Breast epithelium (tissue), 3 donors: ENCODE results near the gene LIPE.

Experiments
- POLR2A ChIP-seq: fragments of 450-650 bp; IDR thresholded peaks from one replicate; pipeline ENCODE4 v1.6.1; 2016; ENCODE audit warnings: antibody characterized with exemption, mild to moderate bottlenecking, moderate library complexity
- POLR2AphosphoS5 ChIP-seq, 3 donors: sonication (generic); formaldehyde crosslinking; IDR thresholded peaks; one replicate each; pipeline ENCODE4 v1.6.1; 2017; ENCODE audit warnings: antibody characterized with exemption in 3 of 3
- TF ChIP-seq, protein P1 (sequence below), 3 donors: fragments of 450-650 bp; IDR thresholded peaks; one replicate each; pipeline ENCODE4 v1.5.1; 2016 to 2017; ENCODE audit warnings: antibody characterized with exemption in 3 of 3, mild to moderate bottlenecking in 3 of 3, moderate library complexity in 3 of 3

DNA sequence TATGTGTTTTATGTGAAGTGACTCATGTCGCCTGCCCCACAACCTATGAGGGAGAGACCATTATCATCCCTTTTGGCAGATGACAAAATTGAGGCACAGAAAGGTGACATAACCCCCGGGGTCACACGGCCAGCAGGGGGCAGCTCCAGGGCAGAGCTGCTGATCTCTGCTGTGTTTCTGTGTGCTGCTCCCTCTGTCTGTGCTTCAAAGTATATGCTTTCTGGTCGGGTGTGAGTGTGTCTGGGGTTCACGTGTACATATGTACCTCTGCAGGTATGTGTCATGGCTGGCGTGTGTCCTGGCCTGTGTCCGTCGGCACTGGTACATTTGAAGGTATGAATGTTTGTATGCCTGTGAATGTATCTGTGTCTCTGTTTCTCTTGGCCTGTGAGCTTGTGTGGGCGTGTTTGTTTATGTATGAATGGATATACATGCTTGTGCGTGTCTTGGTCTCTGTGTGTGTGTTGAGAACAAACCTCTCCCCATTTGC is 7.1 kb downstream of the LIPE start:
- TF ChIP-seq POLR2A = no peak
- TF ChIP-seq, protein P1, sequence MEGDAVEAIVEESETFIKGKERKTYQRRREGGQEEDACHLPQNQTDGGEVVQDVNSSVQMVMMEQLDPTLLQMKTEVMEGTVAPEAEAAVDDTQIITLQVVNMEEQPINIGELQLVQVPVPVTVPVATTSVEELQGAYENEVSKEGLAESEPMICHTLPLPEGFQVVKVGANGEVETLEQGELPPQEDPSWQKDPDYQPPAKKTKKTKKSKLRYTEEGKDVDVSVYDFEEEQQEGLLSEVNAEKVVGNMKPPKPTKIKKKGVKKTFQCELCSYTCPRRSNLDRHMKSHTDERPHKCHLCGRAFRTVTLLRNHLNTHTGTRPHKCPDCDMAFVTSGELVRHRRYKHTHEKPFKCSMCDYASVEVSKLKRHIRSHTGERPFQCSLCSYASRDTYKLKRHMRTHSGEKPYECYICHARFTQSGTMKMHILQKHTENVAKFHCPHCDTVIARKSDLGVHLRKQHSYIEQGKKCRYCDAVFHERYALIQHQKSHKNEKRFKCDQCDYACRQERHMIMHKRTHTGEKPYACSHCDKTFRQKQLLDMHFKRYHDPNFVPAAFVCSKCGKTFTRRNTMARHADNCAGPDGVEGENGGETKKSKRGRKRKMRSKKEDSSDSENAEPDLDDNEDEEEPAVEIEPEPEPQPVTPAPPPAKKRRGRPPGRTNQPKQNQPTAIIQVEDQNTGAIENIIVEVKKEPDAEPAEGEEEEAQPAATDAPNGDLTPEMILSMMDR (IDR thresholded peaks at IDR 0.05) = peak; percentile 8 to 29 (median 27)
- TF ChIP-seq POLR2AphosphoS5 (IDR thresholded peaks at IDR 0.05) = no peak
